ENCODE data around the gene RAC2.

DNA sequence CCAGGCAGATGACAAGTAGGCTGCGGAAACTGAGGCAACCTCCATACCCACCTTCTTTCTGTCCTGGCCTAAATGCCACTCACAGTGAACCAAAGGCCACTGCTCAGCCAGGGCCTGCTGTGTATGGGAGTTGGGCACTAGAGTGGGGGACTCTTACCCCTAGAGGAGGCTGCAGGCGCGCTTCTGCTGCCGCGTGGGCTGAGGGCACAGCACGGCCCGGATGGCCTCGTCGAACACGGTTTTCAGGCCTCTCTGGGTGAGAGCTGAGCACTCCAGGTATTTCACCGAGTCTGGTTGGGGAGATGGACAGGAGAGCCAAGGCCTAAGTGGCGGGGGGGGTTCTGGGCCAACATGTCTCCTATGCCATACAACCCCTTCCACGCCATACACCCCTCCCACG lies 17.6 kb downstream of the RAC2 start:
- no peak for TF ChIP-seq CTCF (IDR thresholded peaks at IDR 0.05)
- TF ChIP-seq POLR2A (IDR thresholded peaks at IDR 0.05) = no peak
